Breast epithelium (tissue), 3 donors: Measurements from ENCODE around the gene SHLD3.

ENCODE experiments used
- CTCF ChIP-seq, 3 donors: fragments of 450-650 bp; IDR thresholded peaks; one replicate each; pipeline ENCODE4 v1.5.1; 2016 to 2017; ENCODE audit warnings: antibody characterized with exemption in 3 of 3, mild to moderate bottlenecking in 3 of 3, moderate library complexity in 3 of 3
- POLR2A ChIP-seq: fragments of 450-650 bp; IDR thresholded peaks from one replicate; pipeline ENCODE4 v1.6.1; 2016; ENCODE audit warnings: antibody characterized with exemption, mild to moderate bottlenecking, moderate library complexity
- POLR2AphosphoS5 ChIP-seq, 3 donors: sonication (generic); formaldehyde crosslinking; IDR thresholded peaks; one replicate each; pipeline ENCODE4 v1.6.1; 2017; ENCODE audit warnings: antibody characterized with exemption in 3 of 3

DNA sequence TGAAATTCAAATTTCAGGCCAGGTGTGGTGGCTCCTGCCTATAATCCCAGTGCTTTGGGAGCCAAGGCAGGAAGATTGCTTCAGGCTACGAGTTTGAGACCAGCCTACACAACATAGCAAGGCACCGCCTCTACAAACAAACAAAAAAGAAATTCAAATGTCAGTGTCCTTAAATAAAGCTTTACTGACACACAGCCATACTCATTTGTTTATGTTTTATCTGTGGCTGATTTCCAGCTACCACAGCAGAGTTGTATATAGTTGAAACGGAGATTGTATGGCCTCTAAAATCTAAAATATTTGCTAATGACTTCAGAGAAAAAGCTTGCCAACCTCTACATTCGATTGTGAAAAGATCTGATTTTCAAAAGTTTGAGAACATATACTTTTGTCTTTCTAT is 15.4 kb downstream of the SHLD3 start:
- no peak for TF ChIP-seq POLR2AphosphoS5 (IDR thresholded peaks at IDR 0.05)
- no peak for TF ChIP-seq CTCF (IDR thresholded peaks at IDR 0.05)
- TF ChIP-seq POLR2A, result no peak
